A549 (cell line): ENCODE data around the gene ACOXL.

Source experiments
- BHLHE40 ChIP-seq: IDR thresholded peaks from 2 replicates; pipeline ENCODE4 v1.6.1; 2012; ENCODE audit warnings: low read depth, low read length, inconsistent platforms
- JUN ChIP-seq, 2 experiments: fragments of >200 bp; sonication (Bioruptor Twin); formaldehyde crosslinking; IDR thresholded peaks; 2 replicates in 1 of 2; 3 replicates in 1 of 2; pipeline ENCODE4 v1.6.1; 2016 to 2017
- KDM5A ChIP-seq: fragments of 200-600 bp; sonication (generic); IDR thresholded peaks from 2 replicates; pipeline ENCODE4 v1.6.1; 2016; ENCODE audit warnings: antibody characterized with exemption, mild to moderate bottlenecking
- MAZ ChIP-seq: fragments of 150-350 bp; IDR thresholded peaks from 2 replicates; pipeline ENCODE4 v1.6.1; 2014; ENCODE audit warnings: antibody characterized with exemption, low read depth, low read length, borderline replicate concordance
- POLR2A ChIP-seq: IDR thresholded peaks from 2 replicates; pipeline ENCODE4 v1.6.1; 2012; ENCODE audit warnings: mild to moderate bottlenecking, low read length
- RNF2 ChIP-seq: fragments of 200-600 bp; sonication (generic); IDR thresholded peaks from 2 replicates; pipeline ENCODE4 v1.6.1; 2016; ENCODE audit warnings: low read depth, mild to moderate bottlenecking, antibody characterized with exemption, moderate library complexity, borderline replicate concordance
- SMC3 ChIP-seq: fragments of >200 bp; sonication (Bioruptor Twin); formaldehyde crosslinking; IDR thresholded peaks from 3 replicates; pipeline ENCODE4 v1.6.1; 2018; ENCODE audit warnings: inconsistent platforms
- SREBF2 ChIP-seq: fragments of 450-650 bp; IDR thresholded peaks from 2 replicates; pipeline ENCODE4 v1.6.1; 2014; ENCODE audit warnings: mild to moderate bottlenecking, moderate library complexity
- TF ChIP-seq, protein P1 (sequence below): fragments of >200 bp; sonication (Bioruptor Twin); formaldehyde crosslinking; IDR thresholded peaks from 3 replicates; pipeline ENCODE4 v1.5.1; 2016
- TF ChIP-seq, protein P2 (sequence below): fragments of 450-650 bp; IDR thresholded peaks from 2 replicates; pipeline ENCODE4 v1.6.1; 2014; ENCODE audit warnings: antibody characterized with exemption
- TF ChIP-seq, protein P3 (sequence below): IDR thresholded peaks from 2 replicates; pipeline ENCODE4 v1.6.1; 2012

DNA sequence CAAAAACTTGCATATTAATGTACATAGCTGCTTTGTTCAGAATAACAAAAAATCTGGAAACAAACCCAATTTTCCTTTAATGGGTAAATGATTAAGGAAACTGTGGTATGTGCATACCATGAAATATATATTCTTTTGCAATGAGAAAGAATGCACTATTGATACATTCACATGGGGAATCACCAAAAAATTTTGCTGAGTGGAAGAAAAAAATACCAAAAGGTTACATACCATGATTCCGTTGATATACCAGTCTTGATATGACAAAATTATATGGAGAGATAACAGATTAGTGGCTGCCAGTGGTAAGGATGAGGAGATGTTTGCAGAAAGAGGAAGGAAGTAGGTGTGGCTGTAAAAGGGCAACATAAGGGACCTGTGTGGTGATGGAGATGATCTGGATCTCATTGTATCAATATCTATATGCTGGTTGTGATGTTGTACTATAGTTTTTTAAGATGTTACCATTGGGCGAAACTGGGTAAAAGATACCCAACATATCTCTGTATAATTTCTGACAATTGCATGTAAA is 333.8 kb downstream of the ACOXL start:
- TF ChIP-seq, protein P1, sequence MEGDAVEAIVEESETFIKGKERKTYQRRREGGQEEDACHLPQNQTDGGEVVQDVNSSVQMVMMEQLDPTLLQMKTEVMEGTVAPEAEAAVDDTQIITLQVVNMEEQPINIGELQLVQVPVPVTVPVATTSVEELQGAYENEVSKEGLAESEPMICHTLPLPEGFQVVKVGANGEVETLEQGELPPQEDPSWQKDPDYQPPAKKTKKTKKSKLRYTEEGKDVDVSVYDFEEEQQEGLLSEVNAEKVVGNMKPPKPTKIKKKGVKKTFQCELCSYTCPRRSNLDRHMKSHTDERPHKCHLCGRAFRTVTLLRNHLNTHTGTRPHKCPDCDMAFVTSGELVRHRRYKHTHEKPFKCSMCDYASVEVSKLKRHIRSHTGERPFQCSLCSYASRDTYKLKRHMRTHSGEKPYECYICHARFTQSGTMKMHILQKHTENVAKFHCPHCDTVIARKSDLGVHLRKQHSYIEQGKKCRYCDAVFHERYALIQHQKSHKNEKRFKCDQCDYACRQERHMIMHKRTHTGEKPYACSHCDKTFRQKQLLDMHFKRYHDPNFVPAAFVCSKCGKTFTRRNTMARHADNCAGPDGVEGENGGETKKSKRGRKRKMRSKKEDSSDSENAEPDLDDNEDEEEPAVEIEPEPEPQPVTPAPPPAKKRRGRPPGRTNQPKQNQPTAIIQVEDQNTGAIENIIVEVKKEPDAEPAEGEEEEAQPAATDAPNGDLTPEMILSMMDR: no peak
- TF ChIP-seq POLR2A (no peak), SMC3 (no peak), MAZ (no peak), JUN (IDR thresholded peaks at IDR 0.05) (no peak), SREBF2 (no peak), RNF2 (no peak), KDM5A (no peak), BHLHE40 (no peak)
- TF ChIP-seq, protein P2, sequence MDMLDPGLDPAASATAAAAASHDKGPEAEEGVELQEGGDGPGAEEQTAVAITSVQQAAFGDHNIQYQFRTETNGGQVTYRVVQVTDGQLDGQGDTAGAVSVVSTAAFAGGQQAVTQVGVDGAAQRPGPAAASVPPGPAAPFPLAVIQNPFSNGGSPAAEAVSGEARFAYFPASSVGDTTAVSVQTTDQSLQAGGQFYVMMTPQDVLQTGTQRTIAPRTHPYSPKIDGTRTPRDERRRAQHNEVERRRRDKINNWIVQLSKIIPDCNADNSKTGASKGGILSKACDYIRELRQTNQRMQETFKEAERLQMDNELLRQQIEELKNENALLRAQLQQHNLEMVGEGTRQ: no peak
- TF ChIP-seq, protein P3, sequence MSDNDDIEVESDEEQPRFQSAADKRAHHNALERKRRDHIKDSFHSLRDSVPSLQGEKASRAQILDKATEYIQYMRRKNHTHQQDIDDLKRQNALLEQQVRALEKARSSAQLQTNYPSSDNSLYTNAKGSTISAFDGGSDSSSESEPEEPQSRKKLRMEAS: no peak
